ENCODE results near the gene WNT3A.

Gene WNT3A

GRCh38 chr1:228043281-228043848 lies 36.6 kb downstream of the WNT3A start:
- Histone ChIP-seq H3K4me2 (ENCODE audit: low read depth, low read length, poor library complexity, severe bottlenecking) (no peak overlapping the region), H2AFZ (ENCODE audit: low read length) (no peak overlapping the region), H3F3A (ENCODE audit: low read depth) (no peaks in the 10 kb centered on the region), H3K9me2 (replicated peaks; ENCODE audit: low read depth, low read length) (no peaks in the 10 kb centered on the region), H3K4me1 (ENCODE audit: insufficient read depth, low read length, poor library complexity, severe bottlenecking) (no peaks in the 10 kb centered on the region), H4K20me1 (ENCODE audit: insufficient read depth, low read length, poor library complexity, severe bottlenecking) (no peaks in the 10 kb centered on the region), H3K9me3 (ENCODE audit: insufficient read depth, low read depth, low read length) (peaks cover 3% of the 10 kb centered on the region; the same call in 1 of the 2 replicates), H3K79me2 (ENCODE audit: insufficient read depth, low read length) (no peaks in the 10 kb centered on the region), H3K36me3 (ENCODE audit: insufficient read depth, low read length) (no peaks in the 10 kb centered on the region), H3K4me3 (ENCODE audit: low read length, poor library complexity, severe bottlenecking) (no peak overlapping the region), H3K9ac (ENCODE audit: low read depth, low read length, poor library complexity, severe bottlenecking) (no peak overlapping the region), H3K27me3 (ENCODE audit: insufficient read depth, low read length, poor library complexity, severe bottlenecking) (no peaks in the 10 kb centered on the region)
- TF ChIP-seq EZH2phosphoT487 (IDR thresholded peaks at IDR 0.05; ENCODE audit: borderline replicate concordance) = no peak
- TF ChIP-seq, protein P1, sequence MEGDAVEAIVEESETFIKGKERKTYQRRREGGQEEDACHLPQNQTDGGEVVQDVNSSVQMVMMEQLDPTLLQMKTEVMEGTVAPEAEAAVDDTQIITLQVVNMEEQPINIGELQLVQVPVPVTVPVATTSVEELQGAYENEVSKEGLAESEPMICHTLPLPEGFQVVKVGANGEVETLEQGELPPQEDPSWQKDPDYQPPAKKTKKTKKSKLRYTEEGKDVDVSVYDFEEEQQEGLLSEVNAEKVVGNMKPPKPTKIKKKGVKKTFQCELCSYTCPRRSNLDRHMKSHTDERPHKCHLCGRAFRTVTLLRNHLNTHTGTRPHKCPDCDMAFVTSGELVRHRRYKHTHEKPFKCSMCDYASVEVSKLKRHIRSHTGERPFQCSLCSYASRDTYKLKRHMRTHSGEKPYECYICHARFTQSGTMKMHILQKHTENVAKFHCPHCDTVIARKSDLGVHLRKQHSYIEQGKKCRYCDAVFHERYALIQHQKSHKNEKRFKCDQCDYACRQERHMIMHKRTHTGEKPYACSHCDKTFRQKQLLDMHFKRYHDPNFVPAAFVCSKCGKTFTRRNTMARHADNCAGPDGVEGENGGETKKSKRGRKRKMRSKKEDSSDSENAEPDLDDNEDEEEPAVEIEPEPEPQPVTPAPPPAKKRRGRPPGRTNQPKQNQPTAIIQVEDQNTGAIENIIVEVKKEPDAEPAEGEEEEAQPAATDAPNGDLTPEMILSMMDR (conservative IDR thresholded peaks at IDR 0.05; ENCODE audit: low read length) = no peak

DNA sequence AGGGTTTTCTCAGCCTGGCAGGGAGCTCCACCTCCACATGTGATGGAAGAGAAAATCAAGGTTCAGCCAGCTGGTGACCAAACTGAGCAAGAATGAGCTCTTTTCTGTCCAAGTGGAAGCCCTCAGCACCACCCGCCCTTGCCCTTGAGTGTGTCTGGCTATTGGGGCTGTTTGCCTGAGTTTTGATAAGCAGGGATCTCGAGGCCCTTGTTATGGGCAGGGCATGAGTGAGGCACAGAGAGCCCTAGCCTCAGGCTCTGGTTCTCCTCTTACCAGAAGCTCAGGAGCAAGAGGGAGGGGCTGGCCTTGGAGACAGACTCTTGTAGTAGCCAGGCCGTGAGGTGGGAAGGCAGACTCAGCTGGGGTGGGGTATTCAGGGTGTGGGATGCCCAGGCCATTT lies 38.2 kb downstream of the WNT3A start:
- H3K4me2 ChIP-seq (ENCODE audit: low read depth, low read length, poor library complexity, severe bottlenecking) = no peak overlapping the region
- TF ChIP-seq, protein P1 (conservative IDR thresholded peaks at IDR 0.05; ENCODE audit: low read length) = no peak
- TF ChIP-seq EZH2phosphoT487 (IDR thresholded peaks at IDR 0.05; ENCODE audit: borderline replicate concordance) = no peak

GRCh38 chr1:228045405-228045804 lies 38.6 kb downstream of the WNT3A start:
- no peak overlapping the region for H2AFZ ChIP-seq (ENCODE audit: low read length)
- no peaks in the 10 kb centered on the region for H3K9me2 ChIP-seq (replicated peaks; ENCODE audit: low read depth, low read length)
- H4K20me1 ChIP-seq (ENCODE audit: insufficient read depth, low read length, poor library complexity, severe bottlenecking) = no peaks in the 10 kb centered on the region
- no peaks in the 10 kb centered on the region for H3F3A ChIP-seq (ENCODE audit: low read depth)
- TF ChIP-seq, protein P1 (conservative IDR thresholded peaks at IDR 0.05; ENCODE audit: low read length) = no peak
- no peak for TF ChIP-seq EZH2phosphoT487 (IDR thresholded peaks at IDR 0.05; ENCODE audit: borderline replicate concordance)
- H3K9me3 ChIP-seq (ENCODE audit: insufficient read depth, low read depth, low read length) = peaks cover 3% of the 10 kb centered on the region; the same call in 1 of the 2 replicates
- no peaks in the 10 kb centered on the region for H3K27me3 ChIP-seq (ENCODE audit: insufficient read depth, low read length, poor library complexity, severe bottlenecking)
- no peak overlapping the region for H3K9ac ChIP-seq (ENCODE audit: low read depth, low read length, poor library complexity, severe bottlenecking)
- H3K4me3 ChIP-seq (ENCODE audit: low read length, poor library complexity, severe bottlenecking) = no peak overlapping the region
- H3K36me3 ChIP-seq (ENCODE audit: insufficient read depth, low read length) = no peaks in the 10 kb centered on the region
- no peak overlapping the region for H3K4me2 ChIP-seq (ENCODE audit: low read depth, low read length, poor library complexity, severe bottlenecking)
- H3K4me1 ChIP-seq (ENCODE audit: insufficient read depth, low read length, poor library complexity, severe bottlenecking) = no peaks in the 10 kb centered on the region
- H3K79me2 ChIP-seq (ENCODE audit: insufficient read depth, low read length) = no peaks in the 10 kb centered on the region

More for the DNA sequence above, 38.2 kb downstream of the WNT3A start:
- H4K20me1 ChIP-seq (ENCODE audit: insufficient read depth, low read length, poor library complexity, severe bottlenecking) = no peaks in the 10 kb centered on the region
- H3K9me3 ChIP-seq (ENCODE audit: insufficient read depth, low read depth, low read length) = peaks cover 3% of the 10 kb centered on the region; the same call in 1 of the 2 replicates
- no peaks in the 10 kb centered on the region for H3K36me3 ChIP-seq (ENCODE audit: insufficient read depth, low read length)
- H3K4me3 ChIP-seq (ENCODE audit: low read length, poor library complexity, severe bottlenecking) = no peak overlapping the region
- no peak overlapping the region for H3K9ac ChIP-seq (ENCODE audit: low read depth, low read length, poor library complexity, severe bottlenecking)
- H3F3A ChIP-seq (ENCODE audit: low read depth) = no peaks in the 10 kb centered on the region
- no peaks in the 10 kb centered on the region for H3K4me1 ChIP-seq (ENCODE audit: insufficient read depth, low read length, poor library complexity, severe bottlenecking)
- H3K9me2 ChIP-seq (replicated peaks; ENCODE audit: low read depth, low read length) = no peaks in the 10 kb centered on the region
- H3K79me2 ChIP-seq (ENCODE audit: insufficient read depth, low read length) = no peaks in the 10 kb centered on the region
- no peaks in the 10 kb centered on the region for H3K27me3 ChIP-seq (ENCODE audit: insufficient read depth, low read length, poor library complexity, severe bottlenecking)
- H2AFZ ChIP-seq (ENCODE audit: low read length) = no peak overlapping the region

Measured in Loucy (cell line).